KOPT-K1 (cell line): ENCODE results near the gene AQP2.

Experiments used
- H3K27ac ChIP-seq: fragments of 200-600 bp; sonication (generic); 2 replicates; pipeline ENCODE4 v1.5.1; 2016; ENCODE audit warnings: antibody characterized with exemption, mild to moderate bottlenecking, low read depth, low read length; ENCODE audit not compliant: poor library complexity, severe bottlenecking
- H3K36me3 ChIP-seq: fragments of 200-600 bp; sonication (generic); 2 replicates; pipeline ENCODE4 v1.5.1; 2017; ENCODE audit warnings: antibody characterized with exemption, mild to moderate bottlenecking, low read length, moderate library complexity; ENCODE audit not compliant: insufficient read depth
- H3K9me3 ChIP-seq: fragments of 200-600 bp; sonication (generic); 2 replicates; pipeline ENCODE4 v1.5.1; 2017; ENCODE audit warnings: antibody characterized with exemption, low read length, mild to moderate bottlenecking; ENCODE audit not compliant: insufficient read depth, poor library complexity, severe bottlenecking

AQP2 gene

GRCh38 chr12:49928471-49928870, 22.1 kb upstream of the AQP2 start:
- H3K9me3 ChIP-seq = no peaks in the 10 kb centered on the region
- H3K27ac ChIP-seq = no peak overlapping the region
- H3K36me3 ChIP-seq = no peaks in the 10 kb centered on the region

GRCh38 chr12:49929581-49929980, 21.0 kb upstream of the AQP2 start:
- no peak overlapping the region for H3K27ac ChIP-seq

GRCh38 chr12:49930515-49931288, 19.8 kb upstream of the AQP2 start:
- no peak overlapping the region for H3K27ac ChIP-seq
- H3K36me3 ChIP-seq = no peaks in the 10 kb centered on the region
- no peaks in the 10 kb centered on the region for H3K9me3 ChIP-seq

More at GRCh38 chr12:49929581-49929980, 21.0 kb upstream of the AQP2 start:
- Histone ChIP-seq H3K9me3 (no peaks in the 10 kb centered on the region), H3K36me3 (no peaks in the 10 kb centered on the region)

- Histone ChIP-seq H3K27ac (no peak overlapping the region), H3K9me3 (no peaks in the 10 kb centered on the region), H3K36me3 (no peaks in the 10 kb centered on the region)
Observed at GRCh38 chr12:49932023-49932422, 18.5 kb upstream of the AQP2 start.

- H3K36me3 ChIP-seq = no peaks in the 10 kb centered on the region
- no peaks in the 10 kb centered on the region for H3K9me3 ChIP-seq
- H3K27ac ChIP-seq = no peak overlapping the region
Observed at GRCh38 chr12:49932533-49933130, 17.9 kb upstream of the AQP2 start.

GRCh38 chr12:49933796-49934195, 16.7 kb upstream of the AQP2 start:
- Histone ChIP-seq H3K27ac (no peak overlapping the region), H3K9me3 (no peaks in the 10 kb centered on the region), H3K36me3 (no peaks in the 10 kb centered on the region)

GRCh38 chr12:49934505-49934904, 16.0 kb upstream of the AQP2 start:
- H3K9me3 ChIP-seq = no peaks in the 10 kb centered on the region
- no peaks in the 10 kb centered on the region for H3K36me3 ChIP-seq
- no peak overlapping the region for H3K27ac ChIP-seq

- H3K9me3 ChIP-seq = no peaks in the 10 kb centered on the region
- H3K27ac ChIP-seq = no peak overlapping the region
- no peaks in the 10 kb centered on the region for H3K36me3 ChIP-seq
Observed at GRCh38 chr12:49936925-49937324, 13.6 kb upstream of the AQP2 start.

GRCh38 chr12:49937639-49938300, 12.8 kb upstream of the AQP2 start:
- Histone ChIP-seq H3K27ac (no peak overlapping the region), H3K9me3 (no peaks in the 10 kb centered on the region), H3K36me3 (no peaks in the 10 kb centered on the region)

GRCh38 chr12:49939307-49939706, 11.2 kb upstream of the AQP2 start:
- Histone ChIP-seq H3K27ac (no peak overlapping the region), H3K36me3 (no peaks in the 10 kb centered on the region), H3K9me3 (no peaks in the 10 kb centered on the region)

GRCh38 chr12:49939707-49940106, 10.8 kb upstream of the AQP2 start:
- Histone ChIP-seq H3K27ac (no peak overlapping the region), H3K36me3 (no peaks in the 10 kb centered on the region), H3K9me3 (no peaks in the 10 kb centered on the region)

GRCh38 chr12:49941556-49942511, 8.7 kb upstream of the AQP2 start:
- no peaks in the 10 kb centered on the region for H3K9me3 ChIP-seq
- H3K27ac ChIP-seq = no peak overlapping the region
- no peaks in the 10 kb centered on the region for H3K36me3 ChIP-seq

- no peak overlapping the region for H3K27ac ChIP-seq
- no peaks in the 10 kb centered on the region for H3K9me3 ChIP-seq
- H3K36me3 ChIP-seq = no peaks in the 10 kb centered on the region
Observed at GRCh38 chr12:49942512-49942893, 8.0 kb upstream of the AQP2 start.

GRCh38 chr12:49942921-49943624, 7.5 kb upstream of the AQP2 start:
- Histone ChIP-seq H3K9me3 (no peaks in the 10 kb centered on the region), H3K36me3 (no peaks in the 10 kb centered on the region), H3K27ac (no peak overlapping the region)
